Neural cell (in vitro differentiated cells): ENCODE results near the gene SMC4. TPM values are rescaled to one million over a fixed set of nuclear protein-coding genes. Genes with fewer than 3 reads are reported as not detected.
"Not testable (repeated sequence)": the region's sequence is repeated elsewhere in the genome, so short reads cannot be mapped to it uniquely, and the experiment has no call there.

Experiments
- H2AFZ ChIP-seq: fragments of 200-600, 300-800 bp; sonication (generic), shearing (Covaris generic); 2 replicates; pipeline ENCODE4 v1.6.0; 2014; ENCODE audit warnings: low read depth, mild to moderate bottlenecking, antibody characterized with exemption, low read length, moderate library complexity
- H3F3A ChIP-seq: fragments of 200-600 bp; shearing (Covaris generic); 2 replicates; pipeline ENCODE4 v1.6.1; 2016; ENCODE audit warnings: mild to moderate bottlenecking, moderate library complexity, mixed read lengths, antibody characterized with exemption, low read length; ENCODE audit not compliant: insufficient read depth, poor library complexity, severe bottlenecking
- H3K27ac ChIP-seq: fragments of 200-600, 300-800 bp; sonication (generic), shearing (Covaris generic); 2 replicates; pipeline ENCODE4 v1.5.1; 2014; ENCODE audit warnings: mild to moderate bottlenecking, low read length, moderate library complexity
- H3K27me3 ChIP-seq: fragments of 300-800, 200-600 bp; sonication (generic), shearing (Covaris generic); 2 replicates; pipeline ENCODE4 v1.6.0; 2014; ENCODE audit warnings: mild to moderate bottlenecking, low read depth, low read length, moderate library complexity; ENCODE audit not compliant: insufficient read depth
- H3K36me3 ChIP-seq: fragments of 300-800, 200-600 bp; sonication (generic), shearing (Covaris generic); 2 replicates; pipeline ENCODE4 v1.5.1; 2014; ENCODE audit warnings: mild to moderate bottlenecking, antibody characterized with exemption, low read length, moderate library complexity; ENCODE audit not compliant: insufficient read depth
- H3K4me2 ChIP-seq: fragments of 300-800, 200-600 bp; sonication (generic), shearing (Covaris generic); 2 replicates; pipeline ENCODE4 v1.6.0; 2014; ENCODE audit warnings: mild to moderate bottlenecking, low read length
- H3K4me3 ChIP-seq: fragments of 300-800, 200-600 bp; sonication (generic), shearing (Covaris generic); 2 replicates; pipeline ENCODE4 v1.5.1; 2014; ENCODE audit warnings: mild to moderate bottlenecking, low read length, moderate library complexity
- H3K79me2 ChIP-seq: fragments of 200-600 bp; shearing (Covaris generic); replicated peaks from 2 replicates; pipeline ENCODE4 v1.6.0; 2014; ENCODE audit warnings: mild to moderate bottlenecking, low read length, moderate library complexity; ENCODE audit not compliant: insufficient read depth
- H3K9ac ChIP-seq: fragments of 300-800, 200-600 bp; sonication (generic), shearing (Covaris generic); 2 replicates; pipeline ENCODE4 v1.6.1; 2016; ENCODE audit warnings: mild to moderate bottlenecking, low read length, mixed read lengths
- H3K9me2 ChIP-seq: fragments of 200-600 bp; shearing (Covaris generic); 2 replicates; pipeline ENCODE4 v1.6.1; 2016; ENCODE audit warnings: mild to moderate bottlenecking, low read length, mixed read lengths; ENCODE audit not compliant: insufficient read depth
- H3K9me3 ChIP-seq: fragments of 200-600, 300-800 bp; sonication (generic), shearing (Covaris generic); 2 replicates; pipeline ENCODE4 v1.6.1; 2016; ENCODE audit warnings: mild to moderate bottlenecking, mixed run types, low read length, moderate library complexity, mixed read lengths
- H4K20me1 ChIP-seq: fragments of 200-600 bp; shearing (Covaris generic); 2 replicates; pipeline ENCODE4 v1.6.1; 2016; ENCODE audit warnings: mild to moderate bottlenecking, mixed run types; ENCODE audit not compliant: insufficient read depth
- CTCF ChIP-seq: fragments of 450-650 bp; IDR thresholded peaks from 2 replicates; pipeline ENCODE4 v1.5.1; 2014; ENCODE audit warnings: antibody characterized with exemption, mild to moderate bottlenecking, moderate library complexity; ENCODE audit not compliant: poor library complexity, severe bottlenecking
- EP300 ChIP-seq: fragments of 450-650 bp; conservative IDR thresholded peaks from 2 replicates; pipeline ENCODE4 v1.6.1; 2014; ENCODE audit warnings: antibody characterized with exemption, mild to moderate bottlenecking, moderate library complexity; ENCODE audit not compliant: poor library complexity, severe bottlenecking
- EZH2 ChIP-seq: fragments of 200-600, 300-800 bp; shearing (Covaris generic), sonication (generic); IDR thresholded peaks from 2 replicates; pipeline ENCODE4 v1.6.1; 2014; ENCODE audit warnings: antibody characterized with exemption, low read length, borderline replicate concordance, mild to moderate bottlenecking; ENCODE audit not compliant: insufficient read depth, poor library complexity, severe bottlenecking
- MXI1 ChIP-seq: fragments of 450-650 bp; conservative IDR thresholded peaks from 2 replicates; pipeline ENCODE4 v1.6.1; 2014; ENCODE audit warnings: antibody characterized with exemption, mild to moderate bottlenecking; ENCODE audit not compliant: poor library complexity, severe bottlenecking
- POLR2AphosphoS5 ChIP-seq: IDR thresholded peaks from 2 replicates; pipeline ENCODE4 v1.6.1; 2012
- RAD21 ChIP-seq: fragments of 450-650 bp; conservative IDR thresholded peaks from 2 replicates; pipeline ENCODE4 v1.6.1; 2014; ENCODE audit warnings: antibody characterized with exemption, mild to moderate bottlenecking, moderate library complexity
- REST ChIP-seq: IDR thresholded peaks from 2 replicates; pipeline ENCODE4 v1.6.1; 2012; ENCODE audit warnings: borderline replicate concordance
- SMC3 ChIP-seq: fragments of 450-650 bp; conservative IDR thresholded peaks from 2 replicates; pipeline ENCODE4 v1.6.1; 2014; ENCODE audit warnings: antibody characterized with exemption, mild to moderate bottlenecking, moderate library complexity; ENCODE audit not compliant: poor library complexity
- TAF1 ChIP-seq: IDR thresholded peaks from 2 replicates; pipeline ENCODE4 v1.6.1; 2012; ENCODE audit warnings: low read depth
- polyA plus RNA-seq: library from polyadenylated mRNA; depleted of rRNA; stranded (reverse); fragments of >200 nt; gene quantifications from 2 replicates; pipeline ENCODE4 v1.2.3, GENCODE V29; 2014

SMC4 gene
- polyA plus RNA-seq, 1 donor from 2014 or later, result 17.4 TPM

- Histone ChIP-seq H2AFZ (no peak overlapping the region), H3K4me3 (no peak overlapping the region), H3K9me3 (no peaks in the 10 kb centered on the region), H3K79me2 (peaks cover 25% of the 10 kb centered on the region), H3K27me3 (no peaks in the 10 kb centered on the region), H3K4me2 (no peak overlapping the region), H3K36me3 (no peaks in the 10 kb centered on the region), H3K27ac (no peak overlapping the region), H3K9me2 (no peaks in the 10 kb centered on the region), H3K9ac (no peak overlapping the region), H3F3A (no peaks in the 10 kb centered on the region), H4K20me1 (no peaks in the 10 kb centered on the region)
- TF ChIP-seq POLR2AphosphoS5 (no peak), EZH2 (no peak), MXI1 (no peak), REST (no peak), EP300 (no peak), CTCF (no peak), RAD21 (no peak), TAF1 (no peak), SMC3 (no peak)
Measured at GRCh38 chr3:160450846-160451245, 51.4 kb downstream of the SMC4 start.

- Histone ChIP-seq H3K36me3 (no peaks in the 10 kb centered on the region), H3K9ac (no peak overlapping the region), H3K27ac (no peak overlapping the region), H3K9me2 (no peaks in the 10 kb centered on the region), H3F3A (no peaks in the 10 kb centered on the region), H2AFZ (no peak overlapping the region), H3K27me3 (no peaks in the 10 kb centered on the region), H3K79me2 (peaks cover 18% of the 10 kb centered on the region), H4K20me1 (no peaks in the 10 kb centered on the region), H3K9me3 (no peaks in the 10 kb centered on the region), H3K4me2 (no peak overlapping the region), H3K4me3 (no peak overlapping the region)
- no peak for TF ChIP-seq MXI1
- TF ChIP-seq SMC3, result no peak
- TF ChIP-seq POLR2AphosphoS5, result no peak
- no peak for TF ChIP-seq CTCF
Measured at GRCh38 chr3:160451602-160452001, 52.2 kb downstream of the SMC4 start.

GRCh38 chr3:160452251-160452650, 52.8 kb downstream of the SMC4 start:
- not testable (repeated sequence) for H3K9me3 ChIP-seq, H4K20me1 ChIP-seq, H3K4me2 ChIP-seq, H3K9me2 ChIP-seq, H2AFZ ChIP-seq, H3K27ac ChIP-seq, H3K36me3 ChIP-seq, H3F3A ChIP-seq, H3K27me3 ChIP-seq, H3K9ac ChIP-seq, H3K4me3 ChIP-seq
- peaks cover 11% of the 10 kb centered on the region for H3K79me2 ChIP-seq
